GM21526 (cell line): ENCODE results near the gene EPC1.
"Not testable (repeated sequence)": the region's sequence is repeated elsewhere in the genome, so short reads cannot be mapped to it uniquely, and the experiment has no call there.

ENCODE experiments used
- ATAC-seq: cut with Tn5 transposase; IDR thresholded peaks from one replicate; pipeline ENCODE4 v1.9.1; 2021; ENCODE audit warnings: moderate library complexity; ENCODE audit not compliant: unreplicated experiment, low FRiP score

EPC1 gene

GRCh38 chr10:32372000-32372875 is 25.3 kb upstream of the EPC1 start:
- no peak for ATAC-seq

GRCh38 chr10:32371101-32371500 is 24.1 kb upstream of the EPC1 start:
- ATAC-seq: no peak

GRCh38 chr10:32367793-32368453 is 21.0 kb upstream of the EPC1 start:
- no peak for ATAC-seq

- ATAC-seq: no peak
These were observed 19.6 kb upstream of the EPC1 start for GRCh38 chr10:32366588-32366987.

GRCh38 chr10:32366111-32366510 is 19.2 kb upstream of the EPC1 start:
- ATAC-seq: no peak

GRCh38 chr10:32365404-32365803 is 18.4 kb upstream of the EPC1 start:
- not testable (repeated sequence) for ATAC-seq

- ATAC-seq: no peak
These were observed 15.6 kb upstream of the EPC1 start for GRCh38 chr10:32362571-32362970.

- no peak for ATAC-seq
These were observed 13.9 kb upstream of the EPC1 start for GRCh38 chr10:32360884-32361283.

GRCh38 chr10:32360241-32360640 is 13.3 kb upstream of the EPC1 start:
- no peak for ATAC-seq

GRCh38 chr10:32357056-32357735 is 10.2 kb upstream of the EPC1 start:
- no peak for ATAC-seq

GRCh38 chr10:32354690-32355089 is 7.7 kb upstream of the EPC1 start:
- ATAC-seq: not testable (repeated sequence)

DNA sequence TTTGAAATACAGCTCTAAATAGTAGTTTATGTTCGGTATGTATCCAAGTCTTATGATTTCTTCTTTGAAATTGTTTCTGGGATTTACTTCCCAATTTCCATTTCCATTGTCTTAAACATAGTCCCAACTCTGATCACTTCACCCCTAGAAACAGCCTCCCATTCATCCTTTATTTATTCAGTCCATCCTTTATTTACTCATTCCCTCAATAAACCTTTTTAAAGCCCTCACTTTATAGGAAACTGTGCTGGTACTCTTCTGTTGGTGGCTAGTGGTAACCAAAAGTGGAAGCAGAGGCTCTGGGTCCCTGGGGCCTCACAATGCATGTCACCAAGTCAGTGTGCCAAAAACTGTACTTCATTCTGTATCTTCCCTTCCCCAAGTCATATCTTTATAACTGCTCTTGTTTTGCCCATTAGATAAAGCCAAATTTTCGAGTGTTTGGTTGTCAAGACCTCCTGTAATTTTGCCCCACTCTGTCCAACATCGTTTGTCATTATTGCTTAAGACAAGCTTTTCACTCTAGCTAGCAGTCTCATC is 3.9 kb upstream of the EPC1 start:
- no peak for ATAC-seq

DNA sequence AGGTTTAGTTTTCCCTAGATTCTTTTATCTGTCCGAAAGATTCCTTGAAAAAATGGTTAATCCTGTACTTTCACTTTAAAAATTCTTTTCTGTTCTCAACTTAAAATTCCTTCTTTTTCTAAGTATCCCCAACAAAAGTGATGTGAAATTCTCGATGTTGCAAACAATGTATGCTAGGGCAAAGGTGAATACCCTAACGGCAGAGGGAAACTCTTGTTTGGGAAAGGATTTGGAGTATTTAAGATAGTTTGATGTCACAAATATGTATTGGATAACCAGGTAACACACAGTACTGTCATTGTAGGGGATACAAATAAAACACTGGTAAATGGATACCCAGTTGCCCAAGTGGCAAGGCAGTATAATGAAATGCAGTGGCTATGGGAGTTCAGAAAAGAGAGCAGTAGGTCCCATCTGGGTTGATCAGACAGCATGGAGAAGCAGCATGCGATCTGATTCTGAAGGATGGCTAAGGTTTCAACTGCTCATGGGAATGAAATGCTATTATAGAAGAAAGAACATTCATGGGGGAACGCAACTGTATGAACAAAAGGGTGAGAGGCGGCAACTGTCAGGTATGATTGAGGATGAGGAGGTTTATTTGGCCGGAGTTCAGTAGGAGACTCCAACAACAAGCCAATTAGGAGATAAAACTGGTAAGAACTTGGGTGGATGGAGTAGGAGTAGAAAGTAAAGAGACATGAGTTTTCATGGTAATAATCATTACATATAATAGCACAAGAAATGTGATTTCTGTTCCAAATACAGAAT is 3.2 kb upstream of the EPC1 start:
- no peak for ATAC-seq

DNA sequence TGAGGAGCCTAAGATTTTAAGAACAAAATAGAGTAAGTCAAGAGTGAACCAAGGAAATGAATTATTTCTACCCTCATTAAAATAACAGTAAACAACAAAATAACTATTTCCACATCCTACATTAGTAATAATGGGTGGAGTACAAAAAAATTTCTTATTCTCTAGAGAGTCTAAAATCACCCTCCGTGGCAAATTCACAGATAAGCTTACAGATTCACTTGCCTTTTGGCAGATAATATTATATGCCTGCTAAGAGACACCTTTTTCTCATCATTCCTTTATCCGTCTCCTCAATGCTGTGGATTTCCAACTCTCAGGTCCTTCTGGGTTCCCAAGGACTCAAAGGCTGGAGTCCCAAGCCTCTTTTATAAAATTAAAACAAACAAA is 2.2 kb upstream of the EPC1 start:
- no peak for ATAC-seq

DNA sequence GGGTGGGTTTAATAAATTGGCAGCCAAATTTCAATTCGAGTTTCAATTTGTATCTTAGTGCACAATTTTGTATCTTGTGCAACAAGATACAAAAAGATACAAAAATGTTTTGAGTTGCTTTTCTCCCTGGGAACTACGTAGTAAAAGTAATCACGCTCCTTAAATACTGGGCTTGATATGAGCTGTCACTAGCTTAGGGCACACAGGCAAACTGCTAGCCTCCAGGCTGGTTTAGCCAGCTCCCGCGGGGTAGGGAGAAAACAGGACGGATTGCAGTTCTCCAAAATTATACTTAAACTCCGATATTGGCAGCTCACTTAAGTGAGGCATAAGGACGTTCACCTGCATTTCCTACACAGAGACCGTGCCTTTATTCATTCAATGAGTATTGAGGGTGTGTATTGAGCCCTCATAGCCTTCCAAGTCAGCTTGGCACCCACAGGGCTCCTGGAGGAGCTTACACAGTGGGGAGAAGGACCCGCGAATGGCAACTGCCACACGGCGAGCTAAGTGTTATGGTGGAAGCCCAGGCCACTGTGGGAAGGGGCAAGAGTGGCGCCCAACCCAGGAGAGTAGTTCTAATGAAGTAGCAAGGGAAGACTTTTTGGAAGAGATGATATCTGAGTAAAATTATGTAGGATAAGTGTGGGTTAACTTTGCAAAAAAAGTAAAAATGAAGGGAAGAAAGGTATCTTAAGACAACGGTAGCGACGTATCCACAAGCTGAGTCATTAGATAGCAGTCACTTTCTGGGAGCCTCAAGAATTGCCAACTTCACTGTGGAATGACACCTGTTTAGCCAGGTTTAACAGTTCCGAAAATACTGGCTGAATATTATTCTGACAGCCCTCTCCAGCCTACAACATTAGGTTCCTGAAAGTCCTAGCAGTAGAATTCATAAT is 1.6 kb upstream of the EPC1 start:
- no peak for ATAC-seq

DNA sequence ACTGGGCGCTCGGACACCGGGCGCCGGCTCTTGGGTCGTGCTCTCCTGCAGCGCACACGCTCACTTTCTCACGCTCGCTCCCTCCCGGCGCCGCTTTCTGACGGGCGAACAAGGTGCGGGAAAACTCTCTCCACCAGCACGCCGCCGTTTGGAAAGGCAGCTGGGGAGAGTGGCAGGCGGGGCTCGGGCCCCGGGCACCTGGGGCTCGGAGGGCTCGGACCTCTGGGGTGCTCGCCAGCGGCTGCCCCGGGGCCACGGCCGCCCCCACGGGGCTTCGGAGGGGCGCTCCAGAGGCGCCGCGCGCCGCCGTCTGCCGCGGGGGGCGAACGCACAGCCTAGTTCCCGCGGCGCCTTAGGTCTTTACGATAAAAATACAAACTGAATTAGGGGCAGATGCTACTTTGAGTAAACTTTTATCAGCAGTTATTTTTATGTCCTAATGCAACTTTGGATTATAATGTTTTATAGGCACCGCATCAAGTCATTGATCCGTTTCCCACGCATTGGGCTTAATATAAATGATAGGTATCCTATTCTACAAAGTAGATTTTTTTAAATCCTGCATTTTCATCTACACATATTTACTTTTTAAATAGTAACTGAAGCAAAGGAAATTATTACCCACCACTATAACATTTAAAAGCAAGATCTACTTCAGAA is 535 bp upstream of the EPC1 start:
- ATAC-seq: peak; percentile 16

- peak; percentile 79 for ATAC-seq
These were observed 816 bp downstream of the EPC1 start for GRCh38 chr10:32346134-32346550.

DNA sequence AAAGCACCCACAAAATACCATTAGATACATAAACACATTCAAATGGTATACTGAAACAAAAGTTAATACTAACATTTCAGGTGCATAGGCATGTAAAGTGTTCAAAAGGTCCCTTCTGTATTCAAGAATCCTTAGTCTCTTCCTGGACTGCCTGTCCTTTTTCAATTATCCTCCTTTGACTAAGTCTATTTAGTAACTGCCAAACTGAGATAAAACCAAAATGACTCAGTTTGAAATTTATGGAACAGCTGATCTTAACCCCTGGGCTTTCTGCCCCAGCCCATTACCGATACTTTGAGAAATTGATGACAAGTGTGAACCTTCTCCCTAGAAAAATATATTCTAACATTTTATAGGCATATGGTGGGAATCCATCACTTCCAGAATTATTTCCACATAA is 5.4 kb downstream of the EPC1 start:
- no peak for ATAC-seq
